HepG2 (cell line): ENCODE measurements around the gene GIPC1. TPM values are rescaled to one million over a fixed set of nuclear protein-coding genes. Genes with fewer than 3 reads are reported as not detected.
A peak's percentile ranks its signal among the peaks of the same experiment; 100 is the strongest.

Experiments
- ARNT2 ChIP-seq: sonication (generic); formaldehyde crosslinking; IDR thresholded peaks from 2 replicates; pipeline ENCODE4 v1.8.0; 2022; ENCODE audit warnings: mild to moderate bottlenecking, low read depth, missing genetic modification reagents, moderate library complexity
- ETV5 ChIP-seq: IDR thresholded peaks from 2 replicates; pipeline ENCODE4 v1.6.1; 2018; ENCODE audit warnings: missing biosample characterization, missing genetic modification reagents, inconsistent platforms, borderline replicate concordance
- HNF1A ChIP-seq, 2 experiments: sonication (generic) in 1 of 2; formaldehyde crosslinking in 1 of 2; IDR thresholded peaks; 2 replicates each; pipeline versions ENCODE4 v1.4.0 to v1.6.1; 2016 to 2020; ENCODE audit warnings: borderline replicate concordance in 1 of 2, low read depth in 1 of 2, mild to moderate bottlenecking in 1 of 2, missing genetic modification reagents in 1 of 2
- HNF4G ChIP-seq, 2 experiments: sonication (generic) in 1 of 2; formaldehyde crosslinking in 1 of 2; IDR thresholded peaks; 2 replicates each; pipeline versions ENCODE4 v1.4.0 to v1.6.1; 2011 to 2020; ENCODE audit warnings: borderline replicate concordance in 2 of 2, low read depth in 2 of 2, mild to moderate bottlenecking in 2 of 2, low read length in 1 of 2, missing genetic modification reagents in 1 of 2, moderate library complexity in 1 of 2
- KDM2A ChIP-seq: sonication (generic); formaldehyde crosslinking; IDR thresholded peaks from 2 replicates; pipeline ENCODE4 v1.4.0; 2020; ENCODE audit warnings: low read depth, missing genetic modification reagents, borderline replicate concordance
- MAFG ChIP-seq: sonication (generic); formaldehyde crosslinking; IDR thresholded peaks from 2 replicates; pipeline ENCODE4 v1.5.1; 2020; ENCODE audit warnings: mild to moderate bottlenecking, missing genetic modification reagents
- MYC ChIP-seq: sonication (generic); formaldehyde crosslinking; IDR thresholded peaks from 2 replicates; pipeline ENCODE4 v1.9.0; 2021; ENCODE audit warnings: missing genetic modification reagents, borderline replicate concordance
- PCBP1 ChIP-seq: fragments of 200-400 bp; formaldehyde crosslinking; IDR thresholded peaks from 2 replicates; pipeline ENCODE4 v1.6.1; 2017; ENCODE audit warnings: mild to moderate bottlenecking, low read depth, low read length, borderline replicate concordance
- POGZ ChIP-seq: sonication (generic); formaldehyde crosslinking; IDR thresholded peaks from 2 replicates; pipeline ENCODE4 v1.4.0; 2020; ENCODE audit warnings: mild to moderate bottlenecking, missing genetic modification reagents
- PREB ChIP-seq: sonication (generic); formaldehyde crosslinking; IDR thresholded peaks from 2 replicates; pipeline ENCODE4 v1.4.0; 2020; ENCODE audit warnings: missing genetic modification reagents
- SMAD9 ChIP-seq: sonication (generic); formaldehyde crosslinking; IDR thresholded peaks from 2 replicates; pipeline ENCODE4 v1.5.1; 2020; ENCODE audit warnings: mild to moderate bottlenecking, missing genetic modification reagents
- THRA ChIP-seq: sonication (generic); formaldehyde crosslinking; IDR thresholded peaks from 2 replicates; pipeline ENCODE4 v1.4.0; 2020; ENCODE audit warnings: missing genetic modification reagents, borderline replicate concordance
- USF2 ChIP-seq, 2 experiments: sonication (generic) in 1 of 2; formaldehyde crosslinking in 1 of 2; IDR thresholded peaks; 2 replicates each; pipeline versions ENCODE4 v1.5.1 to v1.6.1; 2011 to 2020; ENCODE audit warnings: borderline replicate concordance in 1 of 2, low read depth in 1 of 2, low read length in 1 of 2, mild to moderate bottlenecking in 1 of 2, missing genetic modification reagents in 1 of 2, moderate library complexity in 1 of 2
- ZNF292 ChIP-seq: sonication (generic); formaldehyde crosslinking; IDR thresholded peaks from 2 replicates; pipeline ENCODE4 v1.8.1; 2022; ENCODE audit warnings: mild to moderate bottlenecking, low read depth, missing genetic modification reagents, borderline replicate concordance
- ZNF644 ChIP-seq: IDR thresholded peaks from 2 replicates; pipeline ENCODE4 v1.6.1; 2016; ENCODE audit warnings: low read depth
- ZZZ3 ChIP-seq: sonication (generic); formaldehyde crosslinking; IDR thresholded peaks from 2 replicates; pipeline ENCODE4 v1.4.0; 2020; ENCODE audit warnings: missing genetic modification reagents, mild to moderate bottlenecking, borderline replicate concordance
- polyA plus RNA-seq, 8 experiments: library from polyadenylated mRNA; depleted of rRNA in 3 of 8; stranded (reverse) in 7 of 8; unstranded in 1 of 8; fragments of >200 nt; fragmentation: Illumina TruSeq in 4 of 8; extraction: Trizol in 4 of 8; gene quantifications; 2 replicates each; pipeline versions ENCODE4 v1.2.1 to v1.2.3, GENCODE V29; 2011 to 2016; ENCODE audit warnings: low read depth in 4 of 8, missing spikeins in 1 of 8, mixed read lengths in 1 of 8; ENCODE audit not compliant: insufficient read depth in 1 of 8
- total RNA-seq, 5 experiments: library from RNA; depleted of rRNA; stranded (reverse); fragments of >200 nt; fragmentation: Illumina TruSeq; extraction: Trizol; gene quantifications; 2 replicates each; pipeline ENCODE4 v1.2.3, GENCODE V29; 2016; ENCODE audit warnings: low read depth in 1 of 5

Gene GIPC1
- total and polyA plus RNA-seq, 2 of the 13 experiments (the other 11 are each of a cell fraction or from before 2014, with no cell fraction given) = 27.1 to 48.1 TPM

GRCh38 chr19:14434543-14435319, 61.2 kb downstream of the GIPC1 start (continued):
- TF ChIP-seq PREB (CRISPR knock-in tag) = no peak
- TF ChIP-seq PCBP1 = 0 out of 2 replicates have a peak, but pooled peaks have one; percentile 22
- TF ChIP-seq KDM2A (CRISPR knock-in tag) = no peak; the same call in 1 of the 2 replicates
- no peak for TF ChIP-seq MAFG (CRISPR knock-in tag)
- no peak for TF ChIP-seq HNF4G (IDR thresholded peaks at IDR 0.05; ENCODE audit: borderline replicate concordance, low read depth, low read length)
- TF ChIP-seq HNF4G (CRISPR knock-in tag; IDR thresholded peaks at IDR 0.05; ENCODE audit: borderline replicate concordance, low read depth) = no peak
- TF ChIP-seq ZNF644 (CRISPR knock-in tag) = no peak
- 0 out of 2 replicates have a peak, but pooled peaks have one; percentile 51 for TF ChIP-seq ZZZ3
- peak; percentile 15; the same call in 1 of the 2 replicates for TF ChIP-seq ZNF292 (CRISPR knock-in tag)
- no peak for TF ChIP-seq MYC (CRISPR knock-in tag)
- no peak for TF ChIP-seq SMAD9 (CRISPR knock-in tag)
- peak; percentile 80; the same call in 1 of the 2 replicates for TF ChIP-seq ETV5 (CRISPR knock-in tag)
- TF ChIP-seq ARNT2 = 0 out of 2 replicates have a peak, but pooled peaks have one; percentile 29
- TF ChIP-seq USF2 (IDR thresholded peaks at IDR 0.05; ENCODE audit: low read depth, low read length) = no peak
- TF ChIP-seq USF2 (CRISPR knock-in tag; IDR thresholded peaks at IDR 0.05; ENCODE audit: borderline replicate concordance) = 0 out of 2 replicates have a peak, but pooled peaks have one; percentile 1
- TF ChIP-seq HNF1A (IDR thresholded peaks at IDR 0.05; ENCODE audit: low read depth) = no peak
- TF ChIP-seq HNF1A (CRISPR knock-in tag; IDR thresholded peaks at IDR 0.05; ENCODE audit: borderline replicate concordance) = no peak; the same call in 1 of the 2 replicates
- peak; percentile 80; the same call in 1 of the 2 replicates for TF ChIP-seq THRA
- 0 out of 2 replicates have a peak, but pooled peaks have one; percentile 24 for TF ChIP-seq POGZ (CRISPR knock-in tag)
